ENCODE measurements around the gene FAM193B.

DNA sequence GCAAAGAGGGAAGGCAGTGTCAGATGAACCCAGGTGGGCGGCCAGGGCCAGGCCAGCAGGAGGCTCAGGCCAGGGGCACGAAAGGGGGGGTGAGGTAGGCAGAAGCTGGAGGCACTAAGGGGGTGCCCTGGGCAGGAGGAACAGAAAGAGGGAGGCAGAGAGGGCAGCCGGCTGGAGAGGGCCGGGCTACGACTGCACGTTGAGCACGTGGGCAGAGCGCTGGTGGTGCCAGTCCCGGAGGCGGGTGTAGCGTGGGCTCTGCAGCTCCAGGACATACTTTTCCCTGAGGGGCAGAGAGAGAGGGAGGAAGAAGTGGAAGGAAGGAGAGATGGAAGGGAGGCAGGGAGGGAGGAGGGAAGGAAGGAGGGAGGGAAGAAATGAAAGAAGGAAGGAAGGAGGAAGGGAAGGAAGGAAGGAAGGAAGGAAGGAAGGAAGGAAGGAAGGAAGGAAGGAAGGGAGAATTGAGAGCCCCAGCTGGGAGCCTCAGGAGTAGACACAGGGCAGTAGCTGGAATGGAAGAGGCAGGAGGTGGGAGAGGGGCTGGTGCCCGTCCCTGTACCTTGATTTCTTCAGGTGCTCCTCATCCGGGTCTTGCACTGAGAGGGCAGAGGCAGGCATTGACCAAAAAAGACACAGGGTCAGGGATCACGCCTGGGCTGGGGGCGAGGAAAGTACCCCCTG, 63.9 kb downstream of the FAM193B start:
- no peak for TF ChIP-seq POLR2A (IDR thresholded peaks at IDR 0.05; ENCODE audit: low read length)
- no peak for TF ChIP-seq GATA1 (IDR thresholded peaks at IDR 0.05; ENCODE audit: low read depth, low read length)

Measured in erythroblast (primary cell).